ENCODE data around the gene CSAD.

GRCh38 chr12:53179687-53180219, 972 bp downstream of the CSAD start:
- TF ChIP-seq, protein P1, sequence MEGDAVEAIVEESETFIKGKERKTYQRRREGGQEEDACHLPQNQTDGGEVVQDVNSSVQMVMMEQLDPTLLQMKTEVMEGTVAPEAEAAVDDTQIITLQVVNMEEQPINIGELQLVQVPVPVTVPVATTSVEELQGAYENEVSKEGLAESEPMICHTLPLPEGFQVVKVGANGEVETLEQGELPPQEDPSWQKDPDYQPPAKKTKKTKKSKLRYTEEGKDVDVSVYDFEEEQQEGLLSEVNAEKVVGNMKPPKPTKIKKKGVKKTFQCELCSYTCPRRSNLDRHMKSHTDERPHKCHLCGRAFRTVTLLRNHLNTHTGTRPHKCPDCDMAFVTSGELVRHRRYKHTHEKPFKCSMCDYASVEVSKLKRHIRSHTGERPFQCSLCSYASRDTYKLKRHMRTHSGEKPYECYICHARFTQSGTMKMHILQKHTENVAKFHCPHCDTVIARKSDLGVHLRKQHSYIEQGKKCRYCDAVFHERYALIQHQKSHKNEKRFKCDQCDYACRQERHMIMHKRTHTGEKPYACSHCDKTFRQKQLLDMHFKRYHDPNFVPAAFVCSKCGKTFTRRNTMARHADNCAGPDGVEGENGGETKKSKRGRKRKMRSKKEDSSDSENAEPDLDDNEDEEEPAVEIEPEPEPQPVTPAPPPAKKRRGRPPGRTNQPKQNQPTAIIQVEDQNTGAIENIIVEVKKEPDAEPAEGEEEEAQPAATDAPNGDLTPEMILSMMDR (IDR thresholded peaks at IDR 0.05; ENCODE audit: low read depth, low read length) = no peak
- no peak for TF ChIP-seq EZH2phosphoT487 (IDR thresholded peaks at IDR 0.05; ENCODE audit: low read depth)

All from OCI-LY3 (cell line).